ENCODE data around the gene ADIPOR1.
"Not testable (repeated sequence)": the region's sequence is repeated elsewhere in the genome, so short reads cannot be mapped to it uniquely, and the experiment has no call there.

ADIPOR1 gene

GRCh38 chr1:202940561-202940960 is 17.6 kb downstream of the ADIPOR1 start:
- no peaks in the 10 kb centered on the region for H3K4me1 ChIP-seq (ENCODE audit: control extremely low read depth in 1 of 4, control insufficient read depth in 4 of 4, insufficient read depth in 4 of 4, low read length in 3 of 4)
- ChIA-PET POLR2A (interaction anchor here (0.6 kb wide), 1 partner anchor 903 kb away, joined by 3 read pairs; no protein-coding TSS in a partner anchor), CTCF (interaction anchor here (0.6 kb wide), 1 partner anchor 41 kb away, joined by 3 read pairs; no protein-coding TSS in a partner anchor)
- DNase-seq: no peak
- no peaks in the 10 kb centered on the region for H3K27me3 ChIP-seq (replicated peaks in 2 of 5; ENCODE audit: control insufficient read depth in 4 of 5, insufficient read depth in 5 of 5, low read length in 4 of 5)
- no peak overlapping the region for H3K4me3 ChIP-seq (ENCODE audit: control insufficient read depth in 1 of 7, extremely low read depth in 1 of 7, insufficient read depth in 4 of 7, low read depth in 2 of 7, low read length in 6 of 7)
- no peak overlapping the region for H3K27ac ChIP-seq (ENCODE audit: insufficient read depth in 1 of 2, low read depth in 1 of 2, low read length in 2 of 2, poor library complexity in 1 of 2, severe bottlenecking in 2 of 2)
- no peaks in the 10 kb centered on the region for H3K9me3 ChIP-seq (ENCODE audit: control extremely low read depth in 1 of 5, control insufficient read depth in 4 of 5, insufficient read depth in 2 of 5, low read depth in 1 of 5, low read length in 4 of 5)
- peaks cover 18 to 50% (median 42%) of the 10 kb centered on the region in 4 experiments for H3K36me3 ChIP-seq (ENCODE audit: control insufficient read depth in 4 of 4, insufficient read depth in 4 of 4, low read length in 3 of 4)

GRCh38 chr1:202938287-202938925 is 19.7 kb downstream of the ADIPOR1 start:
- 90% methylated on average over 3 of the region's 5 CpGs for WGBS (ENCODE audit: insufficient coverage)
- no peak for DNase-seq
- Histone ChIP-seq H3K27me3 (replicated peaks in 2 of 5; ENCODE audit: control insufficient read depth in 4 of 5, insufficient read depth in 5 of 5, low read length in 4 of 5) (no peaks in the 10 kb centered on the region), H3K36me3 (ENCODE audit: control insufficient read depth in 4 of 4, insufficient read depth in 4 of 4, low read length in 3 of 4) (peaks cover 6 to 29% (median 24%) of the 10 kb centered on the region in 4 experiments), H3K9me3 (ENCODE audit: control extremely low read depth in 1 of 5, control insufficient read depth in 4 of 5, insufficient read depth in 2 of 5, low read depth in 1 of 5, low read length in 4 of 5) (no peaks in the 10 kb centered on the region), H3K4me1 (ENCODE audit: control extremely low read depth in 1 of 4, control insufficient read depth in 4 of 4, insufficient read depth in 4 of 4, low read length in 3 of 4) (no peaks in the 10 kb centered on the region), H3K27ac (ENCODE audit: insufficient read depth in 1 of 2, low read depth in 1 of 2, low read length in 2 of 2, poor library complexity in 1 of 2, severe bottlenecking in 2 of 2) (no peak overlapping the region), H3K4me3 (ENCODE audit: control insufficient read depth in 1 of 7, extremely low read depth in 1 of 7, insufficient read depth in 4 of 7, low read depth in 2 of 7, low read length in 6 of 7) (no peak overlapping the region)
- ChIA-PET CTCF (no interaction called here), POLR2A (no interaction called here)

GRCh38 chr1:202936409-202936808 is 21.7 kb downstream of the ADIPOR1 start:
- H3K36me3 ChIP-seq (ENCODE audit: control insufficient read depth in 4 of 4, insufficient read depth in 4 of 4, low read length in 3 of 4): peaks cover 0 to 11% (median 8%) of the 10 kb centered on the region in 4 experiments
- CTCF ChIA-PET; H3K4me1 ChIP-seq (ENCODE audit: control extremely low read depth in 1 of 4, control insufficient read depth in 4 of 4, insufficient read depth in 4 of 4, low read length in 3 of 4); H3K27me3 ChIP-seq (replicated peaks in 2 of 5; ENCODE audit: control insufficient read depth in 4 of 5, insufficient read depth in 5 of 5, low read length in 4 of 5); POLR2A ChIA-PET; H3K4me3 ChIP-seq (ENCODE audit: control insufficient read depth in 1 of 7, extremely low read depth in 1 of 7, insufficient read depth in 4 of 7, low read depth in 2 of 7, low read length in 6 of 7); DNase-seq; H3K27ac ChIP-seq (ENCODE audit: insufficient read depth in 1 of 2, low read depth in 1 of 2, low read length in 2 of 2, poor library complexity in 1 of 2, severe bottlenecking in 2 of 2); H3K9me3 ChIP-seq (ENCODE audit: control extremely low read depth in 1 of 5, control insufficient read depth in 4 of 5, insufficient read depth in 2 of 5, low read depth in 1 of 5, low read length in 4 of 5): not testable (repeated sequence)
- WGBS (ENCODE audit: insufficient coverage): no CpG with 5 or more reads among the region's 6 CpGs

GRCh38 chr1:202935844-202936243 is 22.3 kb downstream of the ADIPOR1 start:
- no peaks in the 10 kb centered on the region for H3K27me3 ChIP-seq (replicated peaks in 2 of 5; ENCODE audit: control insufficient read depth in 4 of 5, insufficient read depth in 5 of 5, low read length in 4 of 5)
- no peak overlapping the region for H3K27ac ChIP-seq (ENCODE audit: insufficient read depth in 1 of 2, low read depth in 1 of 2, low read length in 2 of 2, poor library complexity in 1 of 2, severe bottlenecking in 2 of 2)
- no peak overlapping the region for H3K4me3 ChIP-seq (ENCODE audit: control insufficient read depth in 1 of 7, extremely low read depth in 1 of 7, insufficient read depth in 4 of 7, low read depth in 2 of 7, low read length in 6 of 7)
- ChIA-PET POLR2A (no interaction called here), CTCF (no interaction called here)
- no peaks in the 10 kb centered on the region for H3K9me3 ChIP-seq (ENCODE audit: control extremely low read depth in 1 of 5, control insufficient read depth in 4 of 5, insufficient read depth in 2 of 5, low read depth in 1 of 5, low read length in 4 of 5)
- WGBS (ENCODE audit: insufficient coverage): 91% methylated on average over 1 of the region's 3 CpGs
- peaks cover 0 to 5% (median 4%) of the 10 kb centered on the region in 4 experiments for H3K36me3 ChIP-seq (ENCODE audit: control insufficient read depth in 4 of 4, insufficient read depth in 4 of 4, low read length in 3 of 4)
- no peak for DNase-seq
- no peaks in the 10 kb centered on the region for H3K4me1 ChIP-seq (ENCODE audit: control extremely low read depth in 1 of 4, control insufficient read depth in 4 of 4, insufficient read depth in 4 of 4, low read length in 3 of 4)

GRCh38 chr1:202934755-202935154 is 23.4 kb downstream of the ADIPOR1 start:
- no peak for DNase-seq
- CTCF ChIA-PET: interaction anchor here (2.0 kb wide), 1 partner anchor 9 kb away, joined by 5 read pairs; no protein-coding TSS in a partner anchor
- Histone ChIP-seq H3K36me3 (ENCODE audit: control insufficient read depth in 4 of 4, insufficient read depth in 4 of 4, low read length in 3 of 4) (no peaks in the 10 kb centered on the region), H3K4me3 (ENCODE audit: control insufficient read depth in 1 of 7, extremely low read depth in 1 of 7, insufficient read depth in 4 of 7, low read depth in 2 of 7, low read length in 6 of 7) (no peak overlapping the region), H3K9me3 (ENCODE audit: control extremely low read depth in 1 of 5, control insufficient read depth in 4 of 5, insufficient read depth in 2 of 5, low read depth in 1 of 5, low read length in 4 of 5) (no peaks in the 10 kb centered on the region), H3K4me1 (ENCODE audit: control extremely low read depth in 1 of 4, control insufficient read depth in 4 of 4, insufficient read depth in 4 of 4, low read length in 3 of 4) (no peaks in the 10 kb centered on the region), H3K27me3 (replicated peaks in 2 of 5; ENCODE audit: control insufficient read depth in 4 of 5, insufficient read depth in 5 of 5, low read length in 4 of 5) (no peaks in the 10 kb centered on the region), H3K27ac (ENCODE audit: insufficient read depth in 1 of 2, low read depth in 1 of 2, low read length in 2 of 2, poor library complexity in 1 of 2, severe bottlenecking in 2 of 2) (no peak overlapping the region)
- POLR2A ChIA-PET: no interaction called here
- WGBS (ENCODE audit: insufficient coverage): 100% methylated on average over 1 of the region's 3 CpGs

GRCh38 chr1:202932476-202932875 is 25.6 kb downstream of the ADIPOR1 start:
- H3K4me1 ChIP-seq (ENCODE audit: control extremely low read depth in 1 of 4, control insufficient read depth in 4 of 4, insufficient read depth in 4 of 4, low read length in 3 of 4): peaks cover 0 to 3% (median 0%) of the 10 kb centered on the region in 4 experiments

GRCh38 chr1:202926581-202927491 is 31.3 kb downstream of the ADIPOR1 start, which contains the start of gene KLHL12:
KLHL12 (minus strand) TSS chr1:202927234; CDS start chr1:202925162, 2,072 bp downstream.
- H3K9me3 ChIP-seq (ENCODE audit: control extremely low read depth in 1 of 5, control insufficient read depth in 4 of 5, insufficient read depth in 2 of 5, low read depth in 1 of 5, low read length in 4 of 5): no peaks in the 10 kb centered on the region
- peak within 1 kb of the TSS; percentile 83 to 100 (median 98) for H3K4me3 ChIP-seq (ENCODE audit: control insufficient read depth in 1 of 7, extremely low read depth in 1 of 7, insufficient read depth in 4 of 7, low read depth in 2 of 7, low read length in 6 of 7)
- peaks cover 0 to 16% (median 6%) of the 10 kb centered on the region in 4 experiments for H3K4me1 ChIP-seq (ENCODE audit: control extremely low read depth in 1 of 4, control insufficient read depth in 4 of 4, insufficient read depth in 4 of 4, low read length in 3 of 4)
- under 1% methylated on average over 19 of the region's 57 CpGs for WGBS (ENCODE audit: insufficient coverage)
- POLR2A ChIA-PET: interaction anchor here (0.6 to 1.0 kb wide), 3 partner anchors 22 to 88 kb away, joined by 3 to 5 read pairs (median 4); no protein-coding TSS in a partner anchor
- peaks cover 0 to 18% (median 5%) of the 10 kb centered on the region in 4 experiments for H3K36me3 ChIP-seq (ENCODE audit: control insufficient read depth in 4 of 4, insufficient read depth in 4 of 4, low read length in 3 of 4)
- DNase-seq: peak; percentile 98
- peak within 1 kb of the TSS; percentile 74 to 91 for H3K27ac ChIP-seq (ENCODE audit: insufficient read depth in 1 of 2, low read depth in 1 of 2, low read length in 2 of 2, poor library complexity in 1 of 2, severe bottlenecking in 2 of 2)
- no peaks in the 10 kb centered on the region for H3K27me3 ChIP-seq (replicated peaks in 2 of 5; ENCODE audit: control insufficient read depth in 4 of 5, insufficient read depth in 5 of 5, low read length in 4 of 5)
- CTCF ChIA-PET: interaction anchor here (1.1 to 2.5 kb wide), 4 partner anchors 17 to 80 kb away, joined by 5 to 10 read pairs (median 10); partner anchors contain the start of gene TMEM183A

More at GRCh38 chr1:202932476-202932875, 25.6 kb downstream of the ADIPOR1 start:
- Histone ChIP-seq H3K9me3 (ENCODE audit: control extremely low read depth in 1 of 5, control insufficient read depth in 4 of 5, insufficient read depth in 2 of 5, low read depth in 1 of 5, low read length in 4 of 5) (no peaks in the 10 kb centered on the region), H3K36me3 (ENCODE audit: control insufficient read depth in 4 of 4, insufficient read depth in 4 of 4, low read length in 3 of 4) (no peaks in the 10 kb centered on the region), H3K27ac (ENCODE audit: insufficient read depth in 1 of 2, low read depth in 1 of 2, low read length in 2 of 2, poor library complexity in 1 of 2, severe bottlenecking in 2 of 2) (no peak overlapping the region), H3K4me3 (ENCODE audit: control insufficient read depth in 1 of 7, extremely low read depth in 1 of 7, insufficient read depth in 4 of 7, low read depth in 2 of 7, low read length in 6 of 7) (no peak overlapping the region), H3K27me3 (replicated peaks in 2 of 5; ENCODE audit: control insufficient read depth in 4 of 5, insufficient read depth in 5 of 5, low read length in 4 of 5) (no peaks in the 10 kb centered on the region)
- ChIA-PET CTCF (no interaction called here), POLR2A (no interaction called here)
- 100% methylated on average over 2 of the region's 2 CpGs for WGBS (ENCODE audit: insufficient coverage)
- DNase-seq: no peak
